CD14-positive monocyte (primary cell): ENCODE data around the gene GDA. TPM values are rescaled to one million over a fixed set of nuclear protein-coding genes. Genes with fewer than 3 reads are reported as not detected.

ENCODE experiments used
- DNase-seq, 3 donors: peaks; one replicate each; pipeline ENCODE4 v3.0.0-alpha.2; 2011 to 2022
- H2AFZ ChIP-seq: 2 replicates; pipeline ENCODE4 v1.6.0; 2012; ENCODE audit warnings: mild to moderate bottlenecking, low read depth, low read length, inconsistent platforms; ENCODE audit not compliant: insufficient read depth, poor library complexity, severe bottlenecking
- H3K27ac ChIP-seq, 2 donors: 1 replicate in 1 of 2; 2 replicates in 1 of 2; pipeline ENCODE4 v1.5.1; 2012 to 2013; ENCODE audit warnings: low read length in 2 of 2, control low read depth in 1 of 2, inconsistent platforms in 1 of 2, low read depth in 1 of 2, mild to moderate bottlenecking in 1 of 2
- H3K27me3 ChIP-seq, 2 donors: one replicate each; pipeline versions ENCODE4 v1.6.0 to v1.6.1; 2011 to 2013; ENCODE audit warnings: low read length in 2 of 2; ENCODE audit not compliant: control insufficient read depth in 2 of 2, insufficient read depth in 2 of 2
- H3K36me3 ChIP-seq, 2 donors: replicated peaks in 1 of 2; 1 replicate in 1 of 2; 2 replicates in 1 of 2; pipeline versions ENCODE4 v1.5.1 to v1.6.1; 2012 to 2013; ENCODE audit warnings: low read length in 2 of 2, control low read depth in 1 of 2, inconsistent platforms in 1 of 2, mild to moderate bottlenecking in 1 of 2; ENCODE audit not compliant: insufficient read depth in 2 of 2, control insufficient read depth in 1 of 2
- H3K4me1 ChIP-seq, 2 donors: 1 replicate in 1 of 2; 2 replicates in 1 of 2; pipeline versions ENCODE4 v1.5.1 to v1.6.1; 2012 to 2013; ENCODE audit warnings: low read length in 2 of 2, control low read depth in 1 of 2, inconsistent platforms in 1 of 2, mild to moderate bottlenecking in 1 of 2, moderate library complexity in 1 of 2; ENCODE audit not compliant: insufficient read depth in 2 of 2, control insufficient read depth in 1 of 2
- H3K4me2 ChIP-seq: replicated peaks from 2 replicates; pipeline ENCODE3; 2012; ENCODE audit warnings: low read length, moderate library complexity, mild to moderate bottlenecking; ENCODE audit not compliant: poor library complexity, severe bottlenecking; ENCODE audit errors: extremely low read depth
- H3K4me3 ChIP-seq, 3 experiments: fragments of 200-600 bp in 1 of 3; sonication (generic) in 1 of 3; replicated peaks in 1 of 3; 1 replicate in 2 of 3; 2 replicates in 1 of 3; pipeline ENCODE4 v1.5.1; 2011 to 2013; ENCODE audit warnings: low read length in 3 of 3, mild to moderate bottlenecking in 3 of 3, control low read depth in 2 of 3, low read depth in 2 of 3, inconsistent platforms in 1 of 3, moderate library complexity in 1 of 3
- H3K79me2 ChIP-seq: 2 replicates; pipeline ENCODE4 v1.6.0; 2012; ENCODE audit warnings: mild to moderate bottlenecking, control low read depth, inconsistent platforms, low read length, moderate library complexity; ENCODE audit not compliant: insufficient read depth
- H3K9ac ChIP-seq: 2 replicates; pipeline ENCODE4 v1.6.0; 2017; ENCODE audit warnings: low read length, mild to moderate bottlenecking; ENCODE audit not compliant: insufficient read depth, poor library complexity, severe bottlenecking
- H3K9me3 ChIP-seq, 2 donors: replicated peaks in 1 of 2; 1 replicate in 1 of 2; 2 replicates in 1 of 2; pipeline versions ENCODE4 v1.5.1 to v1.6.1; 2012 to 2013; ENCODE audit warnings: low read length in 2 of 2, control low read depth in 1 of 2; ENCODE audit not compliant: control insufficient read depth in 1 of 2, insufficient read depth in 1 of 2
- H4K20me1 ChIP-seq: 2 replicates; pipeline ENCODE4 v1.6.0; 2012; ENCODE audit warnings: mild to moderate bottlenecking, low read length, control low read depth, moderate library complexity; ENCODE audit not compliant: insufficient read depth
- H3K27ac Mint-ChIP-seq, 7 donors: one replicate each; pipeline ENCODE4 v1.8.0; 2020; ENCODE audit warnings: mild to moderate bottlenecking in 7 of 7, mixed read lengths in 7 of 7, moderate library complexity in 6 of 7, inconsistent platforms in 2 of 7
- H3K27me3 Mint-ChIP-seq, 3 donors: one replicate each; pipeline ENCODE4 v1.8.0; 2021 to 2022; ENCODE audit warnings: low read depth in 3 of 3, mild to moderate bottlenecking in 3 of 3, mixed read lengths in 3 of 3, moderate library complexity in 3 of 3, inconsistent platforms in 1 of 3
- H3K36me3 Mint-ChIP-seq, 2 donors: one replicate each; pipeline ENCODE4 v1.8.0; 2020; ENCODE audit warnings: mixed read lengths in 2 of 2, inconsistent platforms in 1 of 2, mild to moderate bottlenecking in 1 of 2
- H3K4me1 Mint-ChIP-seq: one replicate; pipeline ENCODE4 v1.8.0; 2020; ENCODE audit warnings: mild to moderate bottlenecking, mixed read lengths
- H3K4me3 Mint-ChIP-seq, 2 donors: one replicate each; pipeline ENCODE4 v1.8.0; 2020; ENCODE audit warnings: mild to moderate bottlenecking in 2 of 2, mixed read lengths in 2 of 2, moderate library complexity in 1 of 2
- H3K9me3 Mint-ChIP-seq, 7 donors: one replicate each; pipeline ENCODE4 v1.8.0; 2020 to 2022; ENCODE audit warnings: mixed read lengths in 7 of 7, mild to moderate bottlenecking in 6 of 7, moderate library complexity in 6 of 7, inconsistent platforms in 2 of 7
- CTCF ChIP-seq: fragments of 200-600 bp; IDR thresholded peaks from one replicate; pipeline ENCODE4 v1.8.0; 2022; ENCODE audit warnings: antibody characterized with exemption, mild to moderate bottlenecking
- WGBS: methylation state at CpG from one replicate; pipeline ENCODE4 v1.1.5; 2013; ENCODE audit warnings: missing lambda C conversion rate; ENCODE audit not compliant: insufficient coverage; 5-methylcytosine and 5-hydroxymethylcytosine counted together
- intact Hi-C, 2 donors: fragments of 100-400 bp; cut with micrococcal nuclease; formaldehyde crosslinking; loops; one replicate each; pipeline versions ENCODE4 v1.15.0 to v1.15.1; 2023
- polyA plus RNA-seq, 3 donors: library from polyadenylated mRNA; depleted of rRNA in 1 of 3; unstranded in 2 of 3; stranded (reverse) in 1 of 3; fragments of 300-500 nt in 2 of 3; fragments of >200 nt in 1 of 3; fragmentation: Illumina TruSeq in 2 of 3; gene quantifications; 1 replicate in 2 of 3; 2 replicates in 1 of 3; pipeline ENCODE4 v1.2.3, GENCODE V29; 2012 to 2021

The GDA gene
- polyA plus RNA-seq, 3 donors: not detected

- H3K4me2 ChIP-seq: no peak overlapping the region
- H3K4me3 ChIP-seq: no peak overlapping the region
- no peak overlapping the region for H3K27ac Mint-ChIP-seq
- no peaks in the 10 kb centered on the region for H3K36me3 Mint-ChIP-seq
- H3K4me1 Mint-ChIP-seq: peaks cover 5% of the 10 kb centered on the region
- no peak overlapping the region for H3K27ac ChIP-seq
- WGBS: 80% methylated on average over 1 of the region's 3 CpGs
- intact Hi-C loops: loop anchor here (5.0 kb wide), 2 partner anchors 238 to 552 kb away; no protein-coding TSS in a partner anchor
- H3K9ac ChIP-seq: no peak overlapping the region
- no peak for TF ChIP-seq CTCF
- H3K27me3 Mint-ChIP-seq: peaks cover 0 to 7% (median 1%) of the 10 kb centered on the region in 3 donors
- H4K20me1 ChIP-seq: no peaks in the 10 kb centered on the region
- no peaks in the 10 kb centered on the region for H3K27me3 ChIP-seq
- no peaks in the 10 kb centered on the region for H3K9me3 ChIP-seq
- H3K4me3 Mint-ChIP-seq: no peak overlapping the region
- H2AFZ ChIP-seq: no peak overlapping the region
- no peaks in the 10 kb centered on the region for H3K79me2 ChIP-seq
- no peaks in the 10 kb centered on the region for H3K36me3 ChIP-seq
- H3K9me3 Mint-ChIP-seq: no peaks in the 10 kb centered on the region
- no peak for DNase-seq
- peaks cover 0 to 3% of the 10 kb centered on the region in 2 donors for H3K4me1 ChIP-seq
Measured at GRCh38 chr9:72274916-72275315, 125.7 kb downstream of the GDA start.

- H3K27me3 Mint-ChIP-seq: peaks cover 0 to 7% (median 1%) of the 10 kb centered on the region in 3 donors
- DNase-seq: no peak
- intact Hi-C loops: loop anchor here in 1 of 2 donors (5.0 kb wide), 1 partner anchor 551 kb away; no protein-coding TSS in a partner anchor
- H3K4me1 ChIP-seq: peaks cover 0 to 3% of the 10 kb centered on the region in 2 donors
- no peak overlapping the region for H3K4me3 ChIP-seq
- H3K27me3 ChIP-seq: no peaks in the 10 kb centered on the region
- H3K9me3 Mint-ChIP-seq: no peaks in the 10 kb centered on the region
- H3K4me1 Mint-ChIP-seq: peaks cover 5% of the 10 kb centered on the region
- TF ChIP-seq CTCF: no peak
- no peak overlapping the region for H3K27ac Mint-ChIP-seq
- no peak overlapping the region for H3K4me3 Mint-ChIP-seq
- H2AFZ ChIP-seq: no peak overlapping the region
- 33% methylated on average over 1 of the region's 1 CpG for WGBS
- H4K20me1 ChIP-seq: no peaks in the 10 kb centered on the region
- no peak overlapping the region for H3K27ac ChIP-seq
- H3K79me2 ChIP-seq: no peaks in the 10 kb centered on the region
- no peaks in the 10 kb centered on the region for H3K9me3 ChIP-seq
- H3K36me3 ChIP-seq: no peaks in the 10 kb centered on the region
- no peak overlapping the region for H3K9ac ChIP-seq
- no peak overlapping the region for H3K4me2 ChIP-seq
- no peaks in the 10 kb centered on the region for H3K36me3 Mint-ChIP-seq
Measured at GRCh38 chr9:72276429-72276828, 127.2 kb downstream of the GDA start.
